NCI-H1092 (cell line): ENCODE measurements around the gene BRD7.

Source experiments
- DNase-seq: peaks from one replicate; lab custom pipeline; 2025; lab: John Stamatoyannopoulos, UW

BRD7 gene

DNA sequence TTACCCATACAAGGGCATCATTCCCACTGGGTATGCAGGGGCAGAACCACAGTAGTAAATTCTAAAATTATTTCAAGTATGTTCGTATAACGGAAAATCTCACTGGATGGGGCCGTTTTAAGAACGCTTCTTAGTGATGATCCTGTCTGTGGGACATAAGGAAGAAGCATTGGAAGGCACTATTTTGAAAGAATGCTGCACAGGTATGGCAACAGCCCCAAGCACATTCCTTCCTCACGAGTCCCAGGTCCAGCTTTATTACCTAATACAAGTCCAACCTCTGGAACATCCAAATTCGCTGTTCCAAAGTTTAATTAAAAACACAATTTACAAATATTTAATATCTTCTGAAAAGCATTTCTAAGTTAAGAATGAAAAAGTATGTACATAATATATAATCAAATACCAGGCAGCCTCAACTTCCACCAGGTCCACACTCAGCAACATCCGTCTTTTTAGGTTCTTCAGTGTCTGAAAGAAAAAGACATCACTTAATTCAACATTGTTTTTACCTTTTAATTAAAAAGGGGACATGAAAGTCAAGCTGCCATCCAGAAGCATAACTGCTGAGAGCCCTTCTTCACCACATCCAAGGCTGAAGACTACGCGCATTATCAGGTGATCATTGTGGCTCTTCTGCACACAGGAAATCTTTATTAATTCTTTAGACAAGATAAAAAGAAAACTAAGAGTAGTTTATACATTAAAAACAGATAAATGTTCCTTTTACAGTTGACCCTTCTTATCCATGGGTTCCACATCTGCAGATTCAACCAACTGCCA, 49.8 kb downstream of the BRD7 start:
- no peak for DNase-seq

DNA sequence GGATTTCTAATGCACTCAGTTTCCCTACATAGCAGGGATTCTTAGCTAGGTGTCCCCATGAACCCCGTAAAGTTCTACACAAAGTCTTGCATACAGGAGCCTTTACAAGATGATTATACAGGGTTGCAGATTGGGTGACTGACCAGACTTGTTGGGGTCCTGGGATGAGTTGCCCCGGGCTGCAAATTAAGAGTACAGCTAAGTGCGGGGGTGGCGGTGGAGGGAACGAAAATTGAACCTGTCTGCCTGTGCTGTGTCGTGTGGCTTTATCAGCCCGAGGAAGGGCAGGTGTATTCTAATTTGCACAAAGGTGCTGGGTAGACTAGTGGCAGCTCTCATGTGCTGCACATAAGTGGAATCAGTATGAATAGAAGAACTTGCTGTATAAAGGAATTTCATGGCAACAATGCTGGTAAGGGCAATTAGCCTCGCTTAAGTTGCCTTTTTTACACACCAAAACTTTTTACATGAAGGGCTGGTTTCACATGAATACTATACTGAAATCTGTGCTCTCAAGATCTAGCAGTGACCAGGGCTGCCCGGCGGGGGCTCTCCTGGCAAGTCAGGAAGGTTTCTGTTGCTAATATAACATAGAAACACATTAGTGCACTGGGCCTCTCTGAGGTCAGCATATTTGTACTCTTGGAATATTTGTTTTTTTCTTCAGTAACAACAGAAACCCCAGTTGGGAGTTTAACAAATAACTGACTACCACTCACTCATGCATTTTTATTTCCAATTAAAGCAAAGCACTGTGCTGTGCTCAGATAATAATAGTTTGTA, 51.7 kb downstream of the BRD7 start:
- DNase-seq = no peak

DNA sequence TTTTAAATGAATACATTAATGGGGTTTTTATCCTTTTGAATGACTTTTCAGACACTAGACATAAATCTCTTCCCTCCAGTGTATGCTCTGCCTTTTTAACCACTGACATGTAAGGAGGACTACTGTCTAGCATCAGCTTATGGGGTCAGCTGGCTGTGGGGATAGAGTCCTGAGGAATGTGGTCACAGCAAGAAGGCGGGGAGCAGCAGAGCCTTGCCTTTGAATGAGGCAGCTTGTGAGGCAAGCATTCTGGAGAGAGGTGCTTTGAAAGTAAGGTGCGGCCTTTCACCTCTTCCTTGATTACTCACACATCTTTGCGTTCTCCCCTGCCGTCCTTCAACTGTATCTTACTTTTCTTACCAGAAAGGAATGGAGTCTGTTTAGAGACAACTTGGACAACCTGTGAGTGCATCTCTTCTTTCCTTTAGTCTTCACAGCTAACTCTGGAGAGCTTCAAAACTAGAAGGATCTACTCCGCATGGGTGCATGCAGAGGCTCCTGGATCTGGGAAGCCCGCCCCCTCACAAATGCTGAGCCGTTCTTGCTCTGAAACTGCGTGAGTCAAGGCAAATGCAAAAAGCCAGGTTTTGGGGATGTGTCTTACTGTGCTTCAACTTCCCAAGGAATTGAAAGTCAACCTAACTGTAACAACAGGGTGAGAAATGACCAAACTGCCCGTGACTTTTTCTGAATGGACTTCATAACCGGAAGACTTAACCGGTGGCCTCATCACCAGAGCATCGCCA, 52.5 kb downstream of the BRD7 start:
- DNase-seq = no peak

DNA sequence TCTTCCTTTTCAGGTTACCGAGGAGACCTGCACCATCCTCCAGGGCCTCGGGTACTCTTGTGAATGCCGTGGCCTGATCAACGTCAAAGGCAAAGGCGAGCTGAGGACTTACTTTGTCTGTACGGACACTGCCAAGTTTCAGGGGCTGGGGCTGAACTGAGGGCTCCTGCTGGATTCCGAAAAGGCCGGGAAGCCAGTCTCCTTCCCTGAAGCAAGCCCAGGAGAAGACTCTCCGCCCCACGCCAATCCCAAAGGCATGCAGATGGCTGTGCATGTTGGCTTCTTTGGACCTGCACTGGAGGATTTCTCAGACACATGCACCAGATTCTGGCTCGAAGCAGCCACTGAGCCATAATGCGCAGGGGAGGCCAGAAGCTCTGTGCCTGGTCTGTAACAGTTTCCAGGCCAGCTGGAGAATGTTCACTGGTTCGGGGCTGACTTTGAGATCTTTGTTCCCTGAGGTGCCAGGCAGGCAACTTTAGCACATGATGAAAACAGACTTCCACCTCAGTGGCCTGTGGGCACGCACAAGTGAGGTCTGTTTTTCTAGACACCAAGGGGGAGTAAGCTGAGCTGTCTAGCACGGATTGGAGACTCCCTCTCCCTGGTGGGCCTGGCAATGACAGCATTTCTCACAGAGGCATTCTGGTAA, 53.3 kb downstream of the BRD7 start:
- DNase-seq = no peak

DNA sequence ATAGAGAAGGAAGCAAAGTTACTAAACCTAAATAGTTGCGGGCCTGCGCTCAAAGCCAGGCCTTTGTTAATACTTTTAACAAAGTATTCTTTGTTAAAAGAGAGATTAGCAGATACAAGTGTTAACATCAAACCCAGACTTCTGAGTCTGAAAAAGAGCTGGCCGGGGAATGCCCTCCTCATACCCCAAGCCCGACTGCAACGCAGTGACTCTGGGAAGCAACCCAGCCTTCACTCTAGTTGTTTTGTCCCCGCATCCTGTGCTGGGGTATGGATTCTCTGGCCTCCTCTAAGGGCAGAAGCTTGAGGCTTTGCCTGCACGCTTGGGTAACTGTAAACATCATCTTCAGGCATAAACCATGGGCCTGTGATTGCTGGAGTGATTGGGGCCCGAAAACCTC, 54.1 kb downstream of the BRD7 start:
- no peak for DNase-seq

DNA sequence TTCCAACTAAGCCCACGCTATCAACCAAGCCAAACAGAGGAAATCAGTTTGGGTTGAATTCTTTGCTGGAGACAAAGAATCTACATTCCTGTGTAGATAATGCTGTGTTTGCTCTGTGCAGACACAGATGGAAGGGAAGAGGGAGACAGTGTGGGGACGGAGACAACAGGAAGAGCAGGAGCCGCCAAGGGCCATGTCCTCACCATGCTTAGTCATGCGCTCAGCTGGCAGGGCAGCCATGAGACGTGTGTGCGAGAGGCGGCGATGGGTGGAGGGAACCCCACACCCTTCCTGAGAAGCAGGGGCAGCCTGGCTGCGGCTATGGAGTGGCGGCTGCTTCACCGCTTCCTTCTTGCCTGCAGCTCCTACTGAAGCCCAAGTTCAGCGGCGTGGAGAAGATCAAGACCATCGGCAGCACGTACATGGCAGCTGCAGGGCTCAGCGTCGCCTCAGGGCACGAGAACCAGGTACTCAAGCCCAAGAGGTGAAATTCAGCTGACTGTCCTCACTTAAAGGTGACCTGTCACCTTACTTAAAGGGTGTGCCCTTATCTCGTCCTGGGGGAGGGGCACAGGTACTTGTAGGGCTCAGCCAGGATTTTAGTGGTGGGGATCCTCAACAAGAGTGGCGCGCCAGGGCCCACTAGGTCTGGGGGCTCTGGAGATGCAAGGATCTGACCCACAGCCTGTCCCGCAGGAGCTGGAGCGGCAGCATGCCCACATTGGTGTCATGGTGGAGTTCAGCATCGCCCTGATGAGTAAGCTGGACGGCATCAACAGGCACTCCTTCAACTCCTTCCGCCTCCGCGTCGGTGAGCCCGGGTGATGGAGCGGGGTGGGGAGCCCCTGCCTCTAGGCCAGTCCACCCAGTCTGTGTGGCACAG, 55.0 kb downstream of the BRD7 start:
- no peak for DNase-seq

DNA sequence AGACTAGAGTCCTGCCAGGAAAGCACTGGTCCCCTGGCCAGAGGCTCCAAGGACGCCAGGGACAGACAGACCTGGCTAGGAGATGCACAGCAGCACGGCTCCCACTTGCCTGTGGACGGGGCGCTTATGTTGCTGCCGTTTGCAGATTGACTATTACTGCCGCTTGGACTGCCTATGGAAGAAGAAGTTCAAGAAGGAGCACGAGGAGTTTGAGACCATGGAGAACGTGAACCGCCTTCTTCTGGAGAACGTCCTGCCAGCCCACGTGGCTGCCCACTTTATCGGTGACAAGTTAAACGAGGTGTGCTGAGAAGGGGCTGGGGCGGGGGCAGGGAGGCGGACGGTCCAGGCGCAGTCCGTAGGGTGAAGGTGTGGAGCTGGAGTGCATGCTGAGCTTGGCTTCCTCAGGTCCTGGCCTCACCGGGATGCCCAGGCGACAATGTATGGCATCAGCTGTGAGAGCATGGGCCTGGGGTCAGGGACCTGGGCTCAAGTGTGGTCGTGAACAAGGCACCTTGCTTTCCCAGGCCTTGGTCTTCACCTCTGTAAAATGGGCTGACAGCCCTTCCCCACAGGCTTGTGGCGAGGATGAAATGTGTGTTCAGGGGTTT, 56.8 kb downstream of the BRD7 start:
- DNase-seq = no peak

DNA sequence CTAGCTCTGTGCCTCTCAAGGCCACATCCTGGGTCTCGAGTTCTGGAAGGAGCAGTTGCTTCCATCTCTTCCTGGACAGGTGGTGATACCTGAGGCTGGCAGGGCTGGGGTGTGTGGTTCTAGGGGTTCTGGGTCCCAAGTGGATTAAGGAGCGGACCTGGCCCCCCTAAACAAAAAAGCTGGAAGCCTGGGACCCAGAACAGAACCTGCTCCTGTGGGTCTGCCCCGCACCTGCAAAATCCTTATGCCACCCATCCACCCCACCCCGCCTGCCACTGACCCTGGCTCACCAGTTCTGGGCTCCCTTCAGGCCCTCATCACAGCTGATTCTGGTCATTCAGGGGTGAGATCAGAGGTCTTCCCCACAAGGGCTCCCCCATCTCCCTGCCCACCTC, 57.7 kb downstream of the BRD7 start:
- DNase-seq = no peak

DNA sequence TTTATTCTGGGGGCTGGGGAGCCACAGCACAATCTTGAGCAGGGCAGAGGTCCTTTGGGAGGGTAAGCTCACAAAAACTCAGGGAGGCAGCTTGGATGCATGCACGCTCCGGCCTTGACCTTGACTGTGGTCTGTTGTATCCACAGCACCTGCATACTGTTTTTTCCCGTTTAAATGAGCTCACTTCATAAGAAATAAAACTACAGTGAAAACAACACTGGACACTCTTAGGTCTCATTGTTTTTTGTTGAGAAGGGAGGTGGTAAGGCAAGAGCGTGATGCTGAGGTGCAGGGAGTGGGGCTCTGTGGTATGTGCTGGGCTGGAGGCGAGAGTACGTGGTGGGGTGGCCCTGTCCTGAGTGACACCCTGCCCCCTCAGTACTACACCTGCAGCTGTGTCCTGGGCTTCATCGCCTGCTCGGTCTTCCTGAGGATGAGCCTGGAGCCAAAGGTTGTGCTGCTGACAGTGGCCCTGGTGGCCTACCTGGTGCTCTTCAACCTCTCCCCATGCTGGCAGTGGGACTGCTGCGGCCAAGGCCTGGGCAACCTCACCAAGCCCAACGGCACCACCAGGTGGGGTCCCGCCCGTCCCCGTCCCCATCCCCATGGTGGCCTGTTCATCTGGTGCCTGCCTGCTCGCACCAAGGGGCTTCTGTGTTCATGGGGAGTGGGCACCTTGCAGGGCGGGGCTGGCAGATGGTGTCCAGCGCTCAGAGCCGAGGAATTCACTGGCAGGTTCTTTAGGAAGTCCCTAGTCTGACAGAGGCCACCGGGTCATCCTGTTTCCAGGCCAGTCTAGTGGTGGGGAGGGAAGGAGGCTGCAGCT, 58.3 kb downstream of the BRD7 start:
- DNase-seq = no peak

DNA sequence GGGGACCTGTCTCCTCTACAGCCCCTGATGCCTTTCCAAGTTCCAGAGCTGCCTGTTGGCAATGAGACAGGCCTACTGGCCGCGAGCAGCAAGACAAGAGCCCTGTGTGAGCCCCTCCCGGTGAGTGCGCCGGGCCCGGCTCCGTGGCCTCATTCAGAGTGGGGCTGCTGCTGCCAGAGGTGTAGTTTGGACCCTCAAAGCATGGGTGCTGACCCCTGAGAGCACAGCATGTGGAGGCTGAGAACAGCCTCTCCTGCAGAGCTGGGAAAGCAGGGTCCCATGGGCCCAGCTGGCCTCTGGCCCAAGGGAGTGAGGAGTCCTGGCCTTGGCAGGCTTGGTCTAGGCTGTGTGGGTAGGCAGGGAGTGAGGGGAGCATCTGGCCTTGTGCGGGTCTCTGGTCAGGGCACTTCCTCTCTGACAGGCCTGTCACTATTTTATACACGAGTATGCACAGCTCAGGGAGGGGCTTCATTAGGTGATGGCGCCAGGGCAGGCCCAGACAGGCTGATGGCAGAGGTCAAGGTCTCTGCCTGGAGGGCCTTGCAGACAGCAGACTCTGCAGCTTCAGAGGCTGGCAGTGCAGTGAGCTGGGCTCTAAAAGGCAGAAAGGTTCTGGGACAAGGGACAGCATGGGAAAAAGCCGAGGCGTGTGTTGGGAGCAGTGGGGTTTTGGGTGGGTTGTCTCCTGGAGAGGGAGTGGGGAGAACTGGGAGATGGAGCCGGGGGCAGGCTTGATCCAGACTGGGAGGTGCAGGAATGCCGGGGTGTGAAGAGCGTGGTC, 59.1 kb downstream of the BRD7 start:
- DNase-seq = no peak

DNA sequence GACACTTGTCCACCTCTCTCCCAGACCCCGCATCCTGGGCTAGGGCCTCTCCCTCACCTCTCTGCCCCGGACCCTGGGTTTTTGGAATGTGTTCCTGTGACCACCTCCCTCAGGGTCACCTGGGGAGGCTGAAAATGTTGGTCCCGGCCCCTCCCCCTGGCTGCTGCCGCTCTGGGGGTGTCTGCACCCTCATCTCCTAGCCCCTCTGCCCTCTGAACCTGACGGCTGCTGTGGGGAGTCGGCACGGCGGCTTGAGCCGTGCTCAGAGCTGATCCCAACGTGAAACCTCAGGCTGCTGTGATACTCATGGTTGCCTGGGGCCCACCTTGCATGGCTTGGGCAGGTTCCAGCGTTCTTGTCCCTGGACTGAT, 59.6 kb downstream of the BRD7 start:
- DNase-seq = no peak

DNA sequence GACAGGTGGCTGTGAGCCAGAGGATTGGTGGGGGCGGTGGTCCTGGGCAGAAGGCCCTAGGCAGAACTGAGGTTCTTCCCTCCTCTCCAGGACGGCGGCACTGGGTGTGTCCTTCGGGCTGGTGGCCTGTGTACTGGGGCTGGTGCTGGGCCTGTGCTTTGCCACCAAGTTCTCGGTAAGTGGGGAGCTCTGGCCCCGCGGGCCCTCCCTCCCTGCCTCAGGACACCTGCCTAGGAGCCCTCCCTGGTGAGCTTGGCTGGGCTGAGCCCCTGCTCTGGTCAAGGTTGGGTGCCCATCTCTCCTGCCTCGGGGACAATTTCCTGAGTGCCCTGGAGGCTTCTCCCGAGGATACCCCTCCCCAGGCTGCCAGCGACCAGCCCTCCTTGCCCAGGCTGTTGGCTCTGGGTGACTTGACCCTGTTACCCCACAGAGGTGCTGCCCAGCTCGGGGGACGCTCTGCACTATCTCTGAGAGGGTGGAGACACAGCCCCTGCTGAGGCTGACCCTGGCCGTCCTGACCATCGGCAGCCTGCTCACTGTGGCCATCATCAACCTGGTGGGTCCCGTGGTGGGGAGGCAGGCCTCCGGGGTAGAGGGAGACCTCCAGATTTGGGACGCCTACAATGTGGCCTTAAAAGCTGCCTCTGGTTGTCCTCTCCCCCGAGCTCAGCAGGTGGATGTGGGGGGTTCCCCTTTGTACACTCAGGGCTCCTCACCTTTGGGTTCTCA, 60.4 kb downstream of the BRD7 start:
- DNase-seq = no peak

DNA sequence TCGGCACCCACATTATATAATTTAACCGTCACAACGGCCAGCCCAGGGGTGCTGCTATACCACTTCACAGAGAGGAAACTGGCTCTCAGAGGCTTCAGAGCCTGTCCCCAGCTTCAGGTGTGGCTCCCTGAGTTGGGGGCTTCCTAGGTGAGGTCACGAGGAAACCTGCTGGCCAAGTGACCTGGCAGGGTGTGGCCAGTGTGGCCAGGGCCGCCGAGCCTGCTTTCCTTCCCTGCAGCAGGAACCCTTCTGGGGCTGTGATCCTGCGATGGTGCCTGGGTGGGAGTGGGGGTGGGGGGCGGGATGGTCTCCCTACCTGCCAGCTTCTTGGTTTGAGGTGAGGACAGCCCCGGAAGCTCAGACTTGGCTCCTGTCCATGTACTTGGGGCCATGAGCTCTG, 62.5 kb downstream of the BRD7 start:
- no peak for DNase-seq

DNA sequence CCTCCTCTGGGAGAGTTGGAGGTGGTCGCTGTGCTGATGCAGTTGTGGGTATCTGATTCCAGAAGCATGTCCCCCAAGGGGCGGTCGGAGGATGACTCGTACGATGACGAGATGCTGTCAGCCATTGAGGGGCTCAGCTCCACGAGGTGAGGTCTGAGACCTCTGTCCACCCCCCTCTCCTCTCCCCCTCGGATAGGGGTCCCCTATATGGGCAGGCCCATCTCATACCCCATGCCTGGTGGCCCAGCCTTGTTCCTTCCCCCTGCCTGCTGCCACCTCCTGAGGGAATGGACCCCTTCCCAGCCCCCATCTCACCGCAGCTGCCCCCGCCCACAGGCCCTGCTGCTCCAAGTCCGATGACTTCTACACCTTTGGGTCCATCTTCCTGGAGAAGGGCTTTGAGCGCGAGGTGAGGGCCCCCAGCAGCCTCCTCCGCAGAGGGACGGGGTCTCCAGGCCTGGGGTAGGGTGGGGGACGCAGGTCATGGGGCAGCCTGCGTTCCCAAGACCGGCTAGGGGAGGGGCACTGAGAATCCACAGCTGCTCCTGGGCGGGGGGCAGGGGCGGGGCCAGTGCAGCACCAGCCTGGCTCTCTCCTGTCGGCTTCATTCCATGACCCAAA, 63.2 kb downstream of the BRD7 start:
- DNase-seq = no peak

DNA sequence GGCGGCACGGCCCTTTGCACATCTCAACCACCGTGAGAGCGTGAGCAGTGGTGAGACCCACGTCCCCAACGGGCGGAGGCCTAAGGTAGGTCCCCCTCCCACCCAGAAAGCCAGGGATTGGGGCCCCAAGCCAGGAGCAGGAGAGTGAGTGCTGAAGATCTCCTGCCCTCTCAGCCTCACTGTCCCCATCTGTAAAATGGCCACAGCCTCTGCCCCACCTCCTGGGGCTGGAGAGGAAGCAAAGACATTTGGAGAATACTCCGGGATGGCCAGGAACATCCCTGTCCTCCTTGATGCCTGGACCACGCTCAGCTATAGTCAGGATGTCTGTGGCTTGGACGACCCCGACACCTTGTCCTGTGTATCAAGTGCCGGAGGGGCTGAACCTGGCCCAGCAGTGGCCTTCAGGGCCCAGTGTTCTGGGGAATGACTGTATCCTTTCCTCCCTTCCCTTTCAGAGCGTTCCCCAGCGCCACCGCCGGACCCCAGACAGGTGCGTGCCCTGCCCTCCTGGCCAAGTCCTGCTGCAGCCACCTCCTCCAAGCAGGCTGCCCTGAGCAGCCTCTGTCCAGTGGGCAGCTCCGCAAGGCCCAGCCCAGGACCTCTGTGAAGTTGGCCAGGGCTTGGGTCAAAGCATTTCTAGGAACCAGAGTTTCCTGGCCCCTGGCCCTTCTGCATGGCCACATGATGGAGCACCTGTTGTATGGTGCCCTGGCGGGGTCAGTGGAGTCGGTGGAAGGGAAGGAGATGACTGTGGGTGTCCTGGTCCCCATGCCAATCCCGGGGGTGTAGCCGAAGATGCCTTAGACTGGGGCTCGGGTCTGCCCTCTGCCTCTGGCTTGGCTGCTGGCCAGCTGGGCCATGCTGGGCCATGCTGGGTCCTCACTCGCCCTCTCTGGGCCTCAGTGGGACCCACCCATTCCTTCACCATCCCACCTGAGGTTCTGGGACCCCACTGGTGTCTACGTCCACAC, 64.0 kb downstream of the BRD7 start:
- no peak for DNase-seq

DNA sequence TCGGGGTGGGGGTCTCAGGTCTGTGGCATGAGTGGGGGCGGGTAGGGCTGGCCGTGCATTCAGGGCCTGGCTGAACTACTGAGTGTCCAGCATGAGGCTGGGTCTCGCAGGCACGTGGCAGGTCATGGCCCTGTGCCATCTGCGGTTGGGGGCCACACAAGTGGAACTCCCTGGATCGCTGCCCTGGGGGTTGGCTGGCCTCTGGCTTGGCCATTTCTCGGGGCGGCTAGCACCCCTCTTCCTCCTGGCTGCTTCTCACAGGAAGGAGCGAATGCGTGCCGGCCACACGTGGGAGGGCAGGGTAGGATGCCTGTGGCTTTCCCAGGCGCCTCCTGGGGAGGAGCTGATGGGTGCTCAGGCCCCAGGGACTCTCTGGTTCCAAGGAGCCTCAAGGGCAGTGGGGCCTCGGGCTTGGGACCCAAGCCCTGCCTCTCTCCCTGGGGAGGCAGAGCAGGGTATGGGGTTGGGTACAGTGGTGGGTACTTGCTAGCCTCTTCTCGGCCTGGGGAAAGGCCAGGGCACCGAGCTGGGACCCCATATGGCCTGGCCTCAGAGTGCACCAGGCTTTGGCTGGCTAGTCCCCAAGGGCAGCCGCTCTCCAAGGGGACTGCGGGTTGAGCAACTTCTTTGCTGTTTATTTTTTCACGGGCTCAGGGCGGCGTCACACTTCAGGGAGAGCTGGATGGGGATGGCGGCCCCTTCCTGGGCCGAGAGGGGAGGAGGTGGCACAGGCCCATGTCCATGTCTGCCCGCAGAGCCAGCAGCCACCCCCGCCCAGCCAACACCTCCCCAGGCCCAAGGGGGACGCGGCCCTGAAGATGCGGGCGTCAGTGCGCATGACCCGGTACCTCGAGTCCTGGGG, 65.0 kb downstream of the BRD7 start:
- DNase-seq = no peak
